Measurements from ENCODE around the gene NAT9. TPM values are rescaled to one million over a fixed set of nuclear protein-coding genes. Genes with fewer than 3 reads are reported as not detected.

NAT9 gene
- total and polyA plus RNA-seq, 2 of the 4 experiments (the other 2 are of a cell fraction) = 48.9 to 62.0 TPM

DNA sequence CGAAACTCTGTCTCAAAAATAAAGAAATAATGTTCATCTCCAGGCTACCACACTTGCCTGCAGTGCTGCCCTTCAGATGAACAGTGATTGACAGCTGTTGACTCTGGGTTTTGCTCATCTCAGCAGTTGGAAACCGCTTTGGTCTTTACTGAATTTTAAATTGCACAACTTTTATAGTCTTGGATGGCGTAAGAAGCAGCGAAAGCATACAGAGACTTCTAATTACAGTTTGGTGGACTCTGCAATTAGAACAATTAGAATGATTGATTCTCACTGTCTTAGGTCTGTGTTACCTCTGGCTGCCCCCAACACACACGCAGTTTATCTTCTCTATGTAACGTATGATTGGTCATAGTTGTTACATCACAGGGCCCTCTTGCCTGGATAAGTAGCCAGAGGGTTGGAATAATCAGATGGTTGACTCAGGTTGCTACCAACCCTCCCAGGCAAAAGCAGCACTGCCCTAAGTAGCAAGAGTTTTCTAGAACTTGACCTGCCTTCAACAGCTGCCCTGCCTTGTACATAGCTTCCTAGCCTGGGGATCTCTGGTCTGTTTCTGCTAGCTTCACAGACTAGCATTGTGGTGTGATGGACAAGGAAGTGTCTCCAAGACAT, 1.9 kb upstream of the NAT9 start:
- H3K36me3 ChIP-seq (ENCODE audit: control insufficient read depth, insufficient read depth, low read length) = peaks cover 18% of the 10 kb centered on the region
- no peak overlapping the region for H3K56ac ChIP-seq (ENCODE audit: extremely low read depth, insufficient read depth, low read length)
- H4K20me1 ChIP-seq (ENCODE audit: insufficient read depth, low read length) = peaks cover 16% of the 10 kb centered on the region; the same call in 1 of the 2 replicates
- H3K79me1 ChIP-seq (ENCODE audit: low read depth in 1 of 2, low read length in 2 of 2) = peaks cover 30 to 62% of the 10 kb centered on the region in 2 experiments
- no peak overlapping the region for H2BK20ac ChIP-seq (ENCODE audit: low read depth, low read length)
- H3K4me2 ChIP-seq (ENCODE audit: low read depth, low read length) = no peak overlapping the region
- no peak overlapping the region for H4K5ac ChIP-seq (ENCODE audit: low read depth, low read length)
- in situ Hi-C loops (cut with MboI; ENCODE audit: low sequenced_read_pairs) (no loop called here), dilution Hi-C loops (cut with HindIII; ENCODE audit: low sequenced_read_pairs, unreplicated experiment) (no loop called here), intact Hi-C loops (cut with micrococcal nuclease) (no loop called here)
- no TSS peak for BruUV-seq (replicated peaks)
- H2BK15ac ChIP-seq (ENCODE audit: low read depth, low read length) = no peak overlapping the region
- ATAC-seq (ENCODE audit: low read depth) (no peak), DNase-seq (no peak)
- TF ChIP-seq POLR2A (IDR thresholded peaks at IDR 0.05; ENCODE audit: low read depth, low read length) = no peak
- no peak for TF ChIP-seq RCOR1 (IDR thresholded peaks at IDR 0.05; ENCODE audit: insufficient replicate concordance, low read length)
- TF ChIP-seq CHD1 (IDR thresholded peaks at IDR 0.05; ENCODE audit: low read depth, low read length) = no peak
- TF ChIP-seq, protein P1, sequence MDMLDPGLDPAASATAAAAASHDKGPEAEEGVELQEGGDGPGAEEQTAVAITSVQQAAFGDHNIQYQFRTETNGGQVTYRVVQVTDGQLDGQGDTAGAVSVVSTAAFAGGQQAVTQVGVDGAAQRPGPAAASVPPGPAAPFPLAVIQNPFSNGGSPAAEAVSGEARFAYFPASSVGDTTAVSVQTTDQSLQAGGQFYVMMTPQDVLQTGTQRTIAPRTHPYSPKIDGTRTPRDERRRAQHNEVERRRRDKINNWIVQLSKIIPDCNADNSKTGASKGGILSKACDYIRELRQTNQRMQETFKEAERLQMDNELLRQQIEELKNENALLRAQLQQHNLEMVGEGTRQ (IDR thresholded peaks at IDR 0.05; ENCODE audit: low read depth, low read length) = no peak
- no peak for TF ChIP-seq BHLHE40 (IDR thresholded peaks at IDR 0.05; ENCODE audit: low read depth, low read length)
- TF ChIP-seq, protein P2, sequence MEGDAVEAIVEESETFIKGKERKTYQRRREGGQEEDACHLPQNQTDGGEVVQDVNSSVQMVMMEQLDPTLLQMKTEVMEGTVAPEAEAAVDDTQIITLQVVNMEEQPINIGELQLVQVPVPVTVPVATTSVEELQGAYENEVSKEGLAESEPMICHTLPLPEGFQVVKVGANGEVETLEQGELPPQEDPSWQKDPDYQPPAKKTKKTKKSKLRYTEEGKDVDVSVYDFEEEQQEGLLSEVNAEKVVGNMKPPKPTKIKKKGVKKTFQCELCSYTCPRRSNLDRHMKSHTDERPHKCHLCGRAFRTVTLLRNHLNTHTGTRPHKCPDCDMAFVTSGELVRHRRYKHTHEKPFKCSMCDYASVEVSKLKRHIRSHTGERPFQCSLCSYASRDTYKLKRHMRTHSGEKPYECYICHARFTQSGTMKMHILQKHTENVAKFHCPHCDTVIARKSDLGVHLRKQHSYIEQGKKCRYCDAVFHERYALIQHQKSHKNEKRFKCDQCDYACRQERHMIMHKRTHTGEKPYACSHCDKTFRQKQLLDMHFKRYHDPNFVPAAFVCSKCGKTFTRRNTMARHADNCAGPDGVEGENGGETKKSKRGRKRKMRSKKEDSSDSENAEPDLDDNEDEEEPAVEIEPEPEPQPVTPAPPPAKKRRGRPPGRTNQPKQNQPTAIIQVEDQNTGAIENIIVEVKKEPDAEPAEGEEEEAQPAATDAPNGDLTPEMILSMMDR (conservative IDR thresholded peaks at IDR 0.05; ENCODE audit: low read depth, low read length) = no peak
- TF ChIP-seq MXI1 (IDR thresholded peaks at IDR 0.05; ENCODE audit: borderline replicate concordance, low read depth, low read length) = no peak
- no peak for TF ChIP-seq FOS (IDR thresholded peaks at IDR 0.05; ENCODE audit: low read depth, low read length)
- H2AK5ac ChIP-seq (ENCODE audit: low read depth, low read length) = no peak overlapping the region
- no peak overlapping the region for H3K4ac ChIP-seq (ENCODE audit: low read depth, low read length)
- no peak overlapping the region for H3K14ac ChIP-seq (replicated peaks; ENCODE audit: low read depth, low read length)
- H3K18ac ChIP-seq (ENCODE audit: low read depth, low read length) = no peak overlapping the region
- no peak overlapping the region for H2AFZ ChIP-seq (replicated peaks; ENCODE audit: low read length, poor library complexity)
- POLR2A ChIA-PET (ENCODE audit: unreplicated experiment) = no interaction called here
- H3K9me1 ChIP-seq (ENCODE audit: insufficient read depth, low read length) = no peaks in the 10 kb centered on the region
- H3K4me3 ChIP-seq (ENCODE audit: insufficient read depth, low read depth, low read length) = no peak overlapping the region
- H3K27me3 ChIP-seq (ENCODE audit: control insufficient read depth, insufficient read depth, low read length) = no peaks in the 10 kb centered on the region
- peaks cover 10% of the 10 kb centered on the region for H3K4me1 ChIP-seq (ENCODE audit: control insufficient read depth, insufficient read depth, low read length)
- H2BK120ac ChIP-seq (ENCODE audit: low read depth, low read length) = no peak overlapping the region
- no peak overlapping the region for H2AK9ac ChIP-seq (replicated peaks; ENCODE audit: low read depth, low read length, poor library complexity)
- no peak overlapping the region for H3K27ac ChIP-seq (ENCODE audit: insufficient read depth, low read length)
- no peak overlapping the region for H4K91ac ChIP-seq (ENCODE audit: insufficient read depth, low read depth, low read length)
- H3K23ac ChIP-seq (ENCODE audit: low read depth, low read length) = no peak overlapping the region
- no CpG with 5 or more reads among the region's 6 CpGs for WGBS, 2 experiments (ENCODE audit: extremely low coverage in 2 of 2, insufficient read length in 1 of 2)
- H3K9me3 ChIP-seq (ENCODE audit: control insufficient read depth, insufficient read depth, low read length) = no peaks in the 10 kb centered on the region
- CTCF ChIA-PET = no interaction called here
- no peak overlapping the region for H3K9ac ChIP-seq (ENCODE audit: low read depth, low read length)
- no peak overlapping the region; a peak in 1 of 4 replicates for H4K8ac ChIP-seq (ENCODE audit: low read depth in 2 of 2, low read length in 2 of 2)
- H2BK5ac ChIP-seq (ENCODE audit: low read depth, low read length, poor library complexity, severe bottlenecking) = no peak overlapping the region

All from IMR-90 (cell line).